GM12892 (cell line): ENCODE measurements around the gene PRRC1.

Experiments used
- DNase-seq: peaks from one replicate; pipeline ENCODE4 v3.0.0; 2011; ENCODE audit not compliant: insufficient read length
- FAIRE-seq: peaks from 2 replicates; lab custom pipeline; 2011; peaks lifted over from hg19 to GRCh38; lab: Jason Lieb, UNC
- POLR2A ChIP-seq: IDR thresholded peaks from 2 replicates; pipeline ENCODE4 v1.6.1; 2011; ENCODE audit warnings: low read depth, low read length, control low read depth
- POLR2AphosphoS5 ChIP-seq: IDR thresholded peaks from 2 replicates; pipeline ENCODE4 v1.6.1; 2011; ENCODE audit warnings: low read depth, low read length, control low read depth
- TAF1 ChIP-seq: IDR thresholded peaks from 2 replicates; pipeline ENCODE4 v1.6.1; 2011; ENCODE audit warnings: low read depth, mild to moderate bottlenecking, control low read depth, low read length, borderline replicate concordance

PRRC1 gene

DNA sequence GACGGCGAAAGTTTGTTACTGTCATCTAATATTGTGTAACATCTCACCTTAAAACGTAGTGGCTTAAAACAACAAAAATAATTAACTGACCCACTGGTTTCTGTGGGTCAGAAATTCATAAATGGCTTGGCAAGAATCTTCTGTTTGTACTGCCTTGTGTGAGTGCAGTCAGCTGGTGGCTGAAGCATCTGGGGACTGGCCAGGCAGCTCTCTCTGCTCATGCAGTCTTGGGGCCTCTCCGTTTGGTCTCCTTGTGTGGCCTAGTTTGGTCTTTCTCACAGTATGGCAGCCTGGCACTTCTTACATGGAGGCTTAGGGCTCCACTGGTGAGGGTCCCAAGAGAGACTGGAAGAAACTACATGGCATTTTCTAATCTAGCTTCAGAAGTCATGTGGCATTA is 82.4 kb downstream of the PRRC1 start:
- DNase-seq (no peak), FAIRE-seq (no peak)
- TF ChIP-seq TAF1 (no peak), POLR2A (no peak), POLR2AphosphoS5 (no peak)

DNA sequence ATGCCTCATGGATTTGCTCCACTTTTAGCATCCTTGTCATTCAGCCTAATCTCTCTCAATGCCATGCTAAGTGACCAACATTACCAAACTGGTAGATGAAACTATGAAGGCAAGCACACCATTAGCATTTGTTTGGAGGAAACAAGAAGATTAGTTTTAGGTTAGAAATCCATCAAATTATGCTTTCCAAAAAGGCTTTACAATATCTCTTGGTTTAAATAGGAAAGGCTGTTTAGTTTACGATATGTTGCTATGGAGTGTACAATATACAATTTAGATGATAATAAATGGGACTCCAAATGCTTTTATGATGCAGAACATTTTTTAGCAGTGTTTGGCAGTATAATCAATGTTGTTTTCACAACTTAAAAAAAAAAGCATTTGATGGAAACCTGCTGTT is 83.7 kb downstream of the PRRC1 start:
- no peak for DNase-seq
- no peak for FAIRE-seq
- TF ChIP-seq POLR2AphosphoS5, result no peak
- no peak for TF ChIP-seq TAF1
- no peak for TF ChIP-seq POLR2A

DNA sequence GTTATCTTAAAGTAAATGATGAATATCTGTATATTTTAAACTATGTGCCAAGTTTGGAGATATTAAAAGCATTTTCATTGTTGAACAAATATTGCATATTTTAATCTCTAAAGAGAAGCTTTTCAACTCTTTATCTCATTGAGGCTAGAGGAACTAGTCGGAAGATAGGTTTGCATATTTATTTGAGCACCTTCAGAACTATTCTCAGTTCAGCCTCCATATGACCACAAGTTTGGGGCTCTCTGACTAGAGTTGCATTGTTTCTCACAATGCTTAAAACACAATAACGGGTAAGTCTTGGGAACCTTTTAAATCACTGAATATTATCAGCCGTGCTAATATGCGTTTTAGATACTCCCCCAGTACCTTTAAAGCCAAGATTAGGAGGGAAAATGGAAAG is 84.2 kb downstream of the PRRC1 start:
- TF ChIP-seq POLR2A (no peak), TAF1 (no peak), POLR2AphosphoS5 (no peak)
- FAIRE-seq, result no peak
- DNase-seq, result no peak

GRCh38 chr5:127602481-127602880 is 85.0 kb downstream of the PRRC1 start:
- FAIRE-seq (no peak), DNase-seq (no peak)
- TF ChIP-seq POLR2AphosphoS5 (no peak), POLR2A (no peak), TAF1 (no peak)

DNA sequence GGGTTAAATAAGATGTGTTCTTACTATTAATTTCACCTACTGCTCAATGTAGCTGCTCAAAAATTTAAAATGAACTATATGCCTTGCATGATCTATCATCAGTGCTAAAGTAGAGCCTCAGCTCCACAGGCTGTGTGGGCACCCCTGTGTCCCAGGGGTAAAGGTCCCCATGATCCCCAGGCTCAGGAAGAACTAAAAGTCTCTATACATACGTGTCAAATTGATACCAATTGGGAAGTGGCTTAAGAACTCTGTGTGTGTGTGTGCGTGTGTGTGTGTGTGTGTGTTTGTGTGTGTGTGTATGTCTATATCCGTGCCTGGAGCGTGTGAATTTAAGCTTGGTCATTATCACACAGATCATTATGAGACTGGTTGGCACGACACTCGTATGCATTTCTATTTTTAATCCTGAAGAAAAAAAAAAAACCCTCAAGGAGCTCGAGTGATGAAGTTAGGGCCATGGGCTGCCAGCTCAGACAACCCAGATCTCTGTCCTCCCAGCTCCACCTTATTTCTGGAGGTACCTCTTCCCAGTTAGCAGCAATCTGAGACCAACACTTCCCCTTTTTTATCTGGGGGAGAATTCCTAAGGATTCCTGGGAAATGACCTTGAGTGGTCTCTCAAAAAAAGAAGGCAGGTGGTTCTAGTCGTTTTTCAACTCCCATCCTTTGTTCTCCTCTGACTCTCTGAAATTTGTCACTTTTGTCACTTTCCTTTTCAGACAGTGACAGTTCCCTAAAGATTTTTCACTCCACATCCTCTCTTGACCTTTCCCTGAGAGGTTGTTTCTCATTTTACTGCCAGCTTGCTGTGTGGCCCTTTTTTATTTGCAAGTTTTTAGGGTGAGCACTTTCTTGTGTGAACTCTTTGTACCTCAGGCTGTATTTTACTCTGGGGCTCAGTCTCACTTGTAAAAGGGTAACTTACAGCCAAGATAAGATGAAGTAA is 85.7 kb downstream of the PRRC1 start:
- DNase-seq, result no peak
- no peak for TF ChIP-seq POLR2A
- TF ChIP-seq POLR2AphosphoS5, result no peak
- no peak for TF ChIP-seq TAF1
- FAIRE-seq, result no peak
